KOPT-K1 (cell line): ENCODE measurements around the gene ESYT3.

Experiments used
- H3K27ac ChIP-seq: fragments of 200-600 bp; sonication (generic); 2 replicates; pipeline ENCODE4 v1.5.1; 2016; ENCODE audit warnings: antibody characterized with exemption, mild to moderate bottlenecking, low read depth, low read length; ENCODE audit not compliant: poor library complexity, severe bottlenecking
- H3K36me3 ChIP-seq: fragments of 200-600 bp; sonication (generic); 2 replicates; pipeline ENCODE4 v1.5.1; 2017; ENCODE audit warnings: antibody characterized with exemption, mild to moderate bottlenecking, low read length, moderate library complexity; ENCODE audit not compliant: insufficient read depth
- H3K9me3 ChIP-seq: fragments of 200-600 bp; sonication (generic); 2 replicates; pipeline ENCODE4 v1.5.1; 2017; ENCODE audit warnings: antibody characterized with exemption, low read length, mild to moderate bottlenecking; ENCODE audit not compliant: insufficient read depth, poor library complexity, severe bottlenecking

The ESYT3 gene

GRCh38 chr3:138429665-138430064 lies 4.8 kb upstream of the ESYT3 start:
- Histone ChIP-seq H3K27ac (no peak overlapping the region), H3K36me3 (no peaks in the 10 kb centered on the region)

GRCh38 chr3:138432576-138433240 lies 1.7 kb upstream of the ESYT3 start:
- Histone ChIP-seq H3K9me3 (peaks cover 6% of the 10 kb centered on the region), H3K36me3 (no peaks in the 10 kb centered on the region), H3K27ac (no peak overlapping the region)

More at GRCh38 chr3:138429665-138430064, 4.8 kb upstream of the ESYT3 start:
- H3K9me3 ChIP-seq = peaks cover 6% of the 10 kb centered on the region

GRCh38 chr3:138433892-138434275 lies 532 bp upstream of the ESYT3 start:
- no peaks in the 10 kb centered on the region for H3K36me3 ChIP-seq
- H3K27ac ChIP-seq = no peak overlapping the region

GRCh38 chr3:138434875-138435772 lies 708 bp downstream of the ESYT3 start:
- H3K27ac ChIP-seq = no peak overlapping the region
- no peaks in the 10 kb centered on the region for H3K36me3 ChIP-seq
- peaks cover 6% of the 10 kb centered on the region for H3K9me3 ChIP-seq

More at GRCh38 chr3:138433892-138434275, 532 bp upstream of the ESYT3 start:
- peaks cover 6% of the 10 kb centered on the region for H3K9me3 ChIP-seq

- H3K9me3 ChIP-seq = peaks cover 6% of the 10 kb centered on the region
- no peak overlapping the region for H3K27ac ChIP-seq
- H3K36me3 ChIP-seq = no peaks in the 10 kb centered on the region
These were observed 1.4 kb downstream of the ESYT3 start for GRCh38 chr3:138435840-138436239.

- peaks cover 6% of the 10 kb centered on the region for H3K9me3 ChIP-seq
- no peaks in the 10 kb centered on the region for H3K36me3 ChIP-seq
- no peak overlapping the region for H3K27ac ChIP-seq
These were observed 2.9 kb downstream of the ESYT3 start for GRCh38 chr3:138437281-138437680.

GRCh38 chr3:138438896-138439295 lies 4.5 kb downstream of the ESYT3 start:
- H3K9me3 ChIP-seq = peaks cover 4% of the 10 kb centered on the region
- no peak overlapping the region for H3K27ac ChIP-seq

GRCh38 chr3:138439646-138440045 lies 5.2 kb downstream of the ESYT3 start:
- Histone ChIP-seq H3K36me3 (no peaks in the 10 kb centered on the region), H3K9me3 (no peaks in the 10 kb centered on the region)

More at GRCh38 chr3:138438896-138439295, 4.5 kb downstream of the ESYT3 start:
- H3K36me3 ChIP-seq = no peaks in the 10 kb centered on the region

GRCh38 chr3:138440121-138440521 lies 5.7 kb downstream of the ESYT3 start:
- H3K27ac ChIP-seq = no peak overlapping the region
- H3K36me3 ChIP-seq = no peaks in the 10 kb centered on the region
- H3K9me3 ChIP-seq = no peaks in the 10 kb centered on the region

More at GRCh38 chr3:138439646-138440045, 5.2 kb downstream of the ESYT3 start:
- no peak overlapping the region for H3K27ac ChIP-seq

GRCh38 chr3:138440596-138440995 lies 6.2 kb downstream of the ESYT3 start:
- H3K9me3 ChIP-seq = no peaks in the 10 kb centered on the region
- no peaks in the 10 kb centered on the region for H3K36me3 ChIP-seq
- H3K27ac ChIP-seq = no peak overlapping the region

- Histone ChIP-seq H3K9me3 (no peaks in the 10 kb centered on the region), H3K36me3 (no peaks in the 10 kb centered on the region), H3K27ac (no peak overlapping the region)
These were observed 6.8 kb downstream of the ESYT3 start for GRCh38 chr3:138441256-138441655.

- no peak overlapping the region for H3K27ac ChIP-seq
- H3K9me3 ChIP-seq = no peaks in the 10 kb centered on the region
- H3K36me3 ChIP-seq = no peaks in the 10 kb centered on the region
These were observed 7.3 kb downstream of the ESYT3 start for GRCh38 chr3:138441742-138442141.

- Histone ChIP-seq H3K27ac (no peak overlapping the region), H3K36me3 (no peaks in the 10 kb centered on the region), H3K9me3 (no peaks in the 10 kb centered on the region)
These were observed 8.0 kb downstream of the ESYT3 start for GRCh38 chr3:138442433-138442832.

- H3K36me3 ChIP-seq = no peaks in the 10 kb centered on the region
- H3K9me3 ChIP-seq = no peaks in the 10 kb centered on the region
- no peak overlapping the region for H3K27ac ChIP-seq
These were observed 8.7 kb downstream of the ESYT3 start for GRCh38 chr3:138443091-138443490.
